Upper lobe of left lung (tissue), 4 donors: Measurements from ENCODE around the gene MT1H.

Experiments used
- CTCF ChIP-seq, 6 experiments: fragments of 450-650 bp in 4 of 6; fragments of 200-600 bp in 2 of 6; sonication (generic) in 2 of 6; IDR thresholded peaks; one replicate each; pipeline ENCODE4 v1.5.1; 2016 to 2019; ENCODE audit warnings: antibody characterized with exemption in 6 of 6
- EP300 ChIP-seq, 4 donors: sonication (generic); formaldehyde crosslinking; IDR thresholded peaks; one replicate each; pipeline ENCODE4 v1.5.1; 2017; ENCODE audit warnings: antibody characterized with exemption in 4 of 4, control low read depth in 2 of 4

DNA sequence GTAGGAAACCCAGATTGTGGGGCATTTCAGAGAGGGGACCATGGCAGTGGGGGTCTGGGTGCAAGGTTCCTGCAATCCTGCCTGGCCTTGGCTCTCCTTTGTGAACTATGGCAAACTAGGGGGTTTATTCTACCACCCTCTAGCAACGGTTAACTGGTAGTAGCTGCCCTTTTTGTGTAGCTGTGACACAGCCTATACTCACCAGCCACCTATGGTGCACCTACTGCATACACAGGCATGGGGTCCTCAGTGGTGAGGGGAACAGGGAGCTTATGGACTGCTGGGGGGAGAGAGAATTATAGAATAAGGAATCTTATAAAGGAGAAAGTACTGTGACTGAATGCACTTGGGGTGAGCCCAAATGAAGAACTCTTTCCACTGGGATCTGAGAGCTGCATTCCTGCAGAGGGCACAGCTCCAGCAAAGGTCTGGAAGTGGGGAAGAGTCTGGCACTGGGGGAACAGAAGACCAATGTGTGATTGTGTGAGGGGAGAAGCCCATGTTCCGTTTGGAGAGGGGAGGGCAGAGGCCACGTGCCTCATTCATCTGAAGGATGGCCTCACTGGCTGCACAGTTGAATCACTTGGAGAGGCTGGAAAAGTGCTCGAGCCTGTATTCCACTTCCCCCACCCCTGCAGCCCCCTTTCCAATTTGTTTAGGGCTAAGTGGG lies 14.8 kb downstream of the MT1H start:
- TF ChIP-seq CTCF (IDR thresholded peaks at IDR 0.05) (no peak), EP300 (IDR thresholded peaks at IDR 0.05) (no peak)
